Lower leg skin (tissue), 3 donors: ENCODE results near the gene SORL1.

Experiments used
- POLR2A ChIP-seq, 2 donors: fragments of 450-650 bp; IDR thresholded peaks; one replicate each; pipeline ENCODE4 v1.6.1; 2016 to 2017; ENCODE audit warnings: antibody characterized with exemption in 2 of 2, mild to moderate bottlenecking in 1 of 2, moderate library complexity in 1 of 2
- TF ChIP-seq, protein P1 (sequence below), 3 donors: fragments of 450-650 bp; IDR thresholded peaks; one replicate each; pipeline ENCODE4 v1.5.1; 2016; ENCODE audit warnings: antibody characterized with exemption in 3 of 3, mild to moderate bottlenecking in 3 of 3, moderate library complexity in 2 of 3

- TF ChIP-seq, protein P1, sequence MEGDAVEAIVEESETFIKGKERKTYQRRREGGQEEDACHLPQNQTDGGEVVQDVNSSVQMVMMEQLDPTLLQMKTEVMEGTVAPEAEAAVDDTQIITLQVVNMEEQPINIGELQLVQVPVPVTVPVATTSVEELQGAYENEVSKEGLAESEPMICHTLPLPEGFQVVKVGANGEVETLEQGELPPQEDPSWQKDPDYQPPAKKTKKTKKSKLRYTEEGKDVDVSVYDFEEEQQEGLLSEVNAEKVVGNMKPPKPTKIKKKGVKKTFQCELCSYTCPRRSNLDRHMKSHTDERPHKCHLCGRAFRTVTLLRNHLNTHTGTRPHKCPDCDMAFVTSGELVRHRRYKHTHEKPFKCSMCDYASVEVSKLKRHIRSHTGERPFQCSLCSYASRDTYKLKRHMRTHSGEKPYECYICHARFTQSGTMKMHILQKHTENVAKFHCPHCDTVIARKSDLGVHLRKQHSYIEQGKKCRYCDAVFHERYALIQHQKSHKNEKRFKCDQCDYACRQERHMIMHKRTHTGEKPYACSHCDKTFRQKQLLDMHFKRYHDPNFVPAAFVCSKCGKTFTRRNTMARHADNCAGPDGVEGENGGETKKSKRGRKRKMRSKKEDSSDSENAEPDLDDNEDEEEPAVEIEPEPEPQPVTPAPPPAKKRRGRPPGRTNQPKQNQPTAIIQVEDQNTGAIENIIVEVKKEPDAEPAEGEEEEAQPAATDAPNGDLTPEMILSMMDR (IDR thresholded peaks at IDR 0.05): no peak
- TF ChIP-seq POLR2A (IDR thresholded peaks at IDR 0.05): no peak
These were observed 101.7 kb downstream of the SORL1 start for GRCh38 chr11:121553806-121554205.
